Mesothelial cell of epicardium (in vitro differentiated cells): ENCODE results near the gene P2RY2. TPM values are rescaled to one million over a fixed set of nuclear protein-coding genes. Genes with fewer than 3 reads are reported as not detected.

ENCODE experiments used
- DNase-seq, 2 experiments: peaks; one replicate each; pipeline ENCODE4 v3.0.0; 2021; ENCODE audit warnings: low spot score in 2 of 2; ENCODE audit not compliant: unreplicated experiment in 2 of 2
- H3K27ac Mint-ChIP-seq: 2 replicates; pipeline ENCODE4 v1.8.0; 2021; ENCODE audit warnings: mixed read lengths
- H3K27me3 Mint-ChIP-seq: 2 replicates; pipeline ENCODE4 v1.8.0; 2021; ENCODE audit warnings: low read depth, mixed read lengths
- H3K36me3 Mint-ChIP-seq: 2 replicates; pipeline ENCODE4 v1.8.0; 2021; ENCODE audit warnings: mixed read lengths
- H3K4me1 Mint-ChIP-seq: 2 replicates; pipeline ENCODE4 v1.8.0; 2021; ENCODE audit warnings: mixed read lengths
- H3K4me3 Mint-ChIP-seq: 2 replicates; pipeline ENCODE4 v1.8.0; 2021; ENCODE audit warnings: mild to moderate bottlenecking, moderate library complexity, mixed read lengths
- H3K9me3 Mint-ChIP-seq: 2 replicates; pipeline ENCODE4 v1.8.0; 2021; ENCODE audit warnings: mixed read lengths
- CTCF ChIP-seq: fragments of 200-600 bp; sonication (generic); IDR thresholded peaks from one replicate; pipeline ENCODE4 v1.5.0; 2021; ENCODE audit warnings: antibody characterized with exemption; ENCODE audit not compliant: unreplicated experiment
- total RNA-seq: library from RNA; stranded (reverse); gene quantifications from 3 replicates; pipeline ENCODE4 v1.2.1, GENCODE V29; 2021

Gene P2RY2
- total RNA-seq, 1 donor from 2014 or later = 4.5 TPM

DNA sequence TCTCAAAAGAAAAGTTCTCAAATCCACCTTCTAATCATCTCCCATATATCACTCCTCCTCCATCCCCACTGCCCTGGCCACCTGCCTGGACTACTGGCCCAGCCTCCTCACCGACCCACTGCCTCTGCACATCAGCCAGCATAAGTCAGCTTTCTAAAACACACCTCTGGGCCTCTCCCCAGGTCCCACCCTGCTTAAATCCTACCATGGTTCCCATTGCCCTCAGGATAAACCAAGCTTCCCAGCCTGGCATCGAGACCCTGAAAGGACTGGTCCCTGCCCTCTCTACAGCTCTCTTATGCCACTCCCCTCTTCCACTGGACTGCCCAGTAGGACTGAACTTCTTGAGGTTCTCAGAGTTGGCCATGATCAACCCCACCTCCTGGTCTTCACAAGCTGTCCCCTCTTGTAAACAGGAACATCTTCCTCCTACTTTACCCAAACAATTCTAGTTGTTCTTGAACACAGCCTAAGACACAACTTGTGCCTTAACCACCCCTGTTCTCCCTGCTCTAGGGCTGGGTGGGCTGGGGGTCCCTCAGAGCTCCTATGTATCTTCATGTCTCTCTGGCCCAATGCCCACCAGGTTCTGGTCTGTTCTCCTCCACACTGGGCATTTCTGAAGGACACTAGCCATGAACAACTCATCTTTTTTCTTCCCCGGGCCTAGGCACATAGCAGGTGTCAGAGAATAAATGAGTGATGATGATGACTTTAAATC lies 41.5 kb downstream of the P2RY2 start:
- Mint-ChIP-seq H3K4me1 (peaks cover 4% of the 10 kb centered on the region), H3K36me3 (no peaks in the 10 kb centered on the region), H3K27me3 (peaks cover 6% of the 10 kb centered on the region), H3K27ac (no peak overlapping the region), H3K4me3 (no peak overlapping the region), H3K9me3 (peaks cover 6% of the 10 kb centered on the region)
- TF ChIP-seq CTCF = no peak
- DNase-seq = peak in 1 of 2 experiments; percentile 2

GRCh38 chr11:73260127-73260457 lies 42.0 kb downstream of the P2RY2 start:
- Mint-ChIP-seq H3K27me3 (peaks cover 11% of the 10 kb centered on the region), H3K9me3 (peaks cover 6% of the 10 kb centered on the region), H3K36me3 (no peaks in the 10 kb centered on the region), H3K4me1 (peaks cover 4% of the 10 kb centered on the region), H3K27ac (no peak overlapping the region), H3K4me3 (no peak overlapping the region)
- TF ChIP-seq CTCF = no peak
- DNase-seq = peak in 1 of 2 experiments; percentile 9

DNA sequence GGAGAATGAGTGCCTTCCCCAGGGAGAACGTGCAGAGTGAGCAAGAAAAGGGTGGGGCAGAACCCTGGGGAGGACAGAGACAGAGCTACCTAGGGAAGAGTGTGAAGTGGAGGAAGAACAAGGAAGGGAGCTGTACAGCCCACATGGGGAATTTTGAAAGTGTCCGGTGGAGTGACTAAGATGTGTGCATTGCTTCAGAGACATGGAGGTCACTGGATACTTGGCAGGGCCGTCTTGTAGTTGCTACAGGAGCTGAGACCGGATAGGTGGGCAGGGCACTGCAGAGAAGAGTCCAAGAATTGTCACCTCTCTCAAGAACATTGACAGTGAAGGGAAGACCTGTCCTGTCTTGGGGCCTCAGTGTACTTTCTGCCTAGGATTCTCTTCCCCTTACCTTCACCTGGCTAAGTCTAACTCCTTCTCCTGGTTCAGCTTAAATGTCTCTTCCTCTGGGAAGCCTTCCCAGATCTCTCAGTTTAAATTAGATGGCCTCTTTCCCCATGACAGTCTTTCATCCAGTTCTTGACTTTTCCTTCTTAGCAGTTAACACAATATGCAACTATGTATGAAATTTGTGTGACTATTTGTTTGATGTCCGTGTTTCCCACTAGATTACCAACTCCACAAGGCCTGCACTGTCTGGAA lies 44.9 kb downstream of the P2RY2 start:
- no peak for DNase-seq
- no peak overlapping the region for H3K27ac Mint-ChIP-seq
- H3K27me3 Mint-ChIP-seq = peaks cover 29% of the 10 kb centered on the region

DNA sequence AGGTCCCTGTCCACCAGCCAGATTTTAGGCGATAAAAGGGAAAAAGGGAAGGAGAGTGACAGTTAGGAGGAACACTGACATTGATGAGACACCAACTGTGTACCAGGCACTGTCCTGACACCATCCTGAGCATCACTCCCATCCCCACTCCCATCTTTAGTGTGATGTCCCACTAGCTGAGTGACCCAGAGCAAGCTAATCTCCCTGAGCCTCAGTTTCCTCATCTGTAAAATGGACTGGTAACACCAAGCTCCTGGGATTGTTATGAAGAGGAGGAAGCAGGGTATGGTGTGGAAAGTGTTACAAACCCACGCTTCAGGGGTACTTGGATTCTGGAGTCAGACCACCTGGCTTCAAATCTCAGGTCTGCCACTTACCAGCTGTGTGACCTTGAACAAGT lies 45.6 kb downstream of the P2RY2 start:
- Mint-ChIP-seq H3K4me1 (no peaks in the 10 kb centered on the region), H3K9me3 (peaks cover 6% of the 10 kb centered on the region), H3K27me3 (peaks cover 29% of the 10 kb centered on the region), H3K4me3 (no peak overlapping the region), H3K36me3 (no peaks in the 10 kb centered on the region), H3K27ac (no peak overlapping the region)
- no peak for TF ChIP-seq CTCF
- no peak for DNase-seq

More for the DNA sequence above, 44.9 kb downstream of the P2RY2 start:
- no peak for TF ChIP-seq CTCF
- Mint-ChIP-seq H3K36me3 (no peaks in the 10 kb centered on the region), H3K4me3 (no peak overlapping the region), H3K9me3 (peaks cover 6% of the 10 kb centered on the region), H3K4me1 (no peaks in the 10 kb centered on the region)

GRCh38 chr11:73265278-73265810 lies 47.3 kb downstream of the P2RY2 start:
- H3K27ac Mint-ChIP-seq = no peak overlapping the region
- peaks cover 31% of the 10 kb centered on the region for H3K27me3 Mint-ChIP-seq
- DNase-seq = no peak
- peaks cover 14% of the 10 kb centered on the region for H3K4me1 Mint-ChIP-seq
- no peak overlapping the region for H3K4me3 Mint-ChIP-seq
- no peak for TF ChIP-seq CTCF
- peaks cover 6% of the 10 kb centered on the region for H3K9me3 Mint-ChIP-seq
- H3K36me3 Mint-ChIP-seq = no peaks in the 10 kb centered on the region
